H4 (cell line): ENCODE data around the gene SLC16A11. TPM values are rescaled to one million over a fixed set of nuclear protein-coding genes. Genes with fewer than 3 reads are reported as not detected.
"Not testable (repeated sequence)": the region's sequence is repeated elsewhere in the genome, so short reads cannot be mapped to it uniquely, and the experiment has no call there.

Source experiments
- DNase-seq: peaks from one replicate; pipeline ENCODE4 v3.0.0-alpha.2; 2015; ENCODE audit warnings: low spot score
- total RNA-seq: library from RNA; depleted of rRNA; stranded (reverse); fragments of >200 nt; shearing (Covaris generic); gene quantifications from 2 replicates; pipeline ENCODE4 v1.2.3, GENCODE V29; 2014

Gene SLC16A11
- total RNA-seq, 1 experiment from 2014 or later, result not detected

GRCh38 chr17:7058831-7059447 lies 15.0 kb upstream of the SLC16A11 start:
- DNase-seq, result no peak

- DNase-seq, result peak; percentile 80
Measured at GRCh38 chr17:7056386-7056785, 12.5 kb upstream of the SLC16A11 start.

- not testable (repeated sequence) for DNase-seq
Measured at GRCh38 chr17:7050583-7050982, 6.7 kb upstream of the SLC16A11 start.

- peak; percentile 53 for DNase-seq
Measured at GRCh38 chr17:7048968-7049367, 5.1 kb upstream of the SLC16A11 start.

GRCh38 chr17:7047566-7047965 lies 3.7 kb upstream of the SLC16A11 start:
- DNase-seq, result no peak

GRCh38 chr17:7046725-7047397 lies 3.0 kb upstream of the SLC16A11 start:
- DNase-seq, result not testable (repeated sequence)

GRCh38 chr17:7046127-7046724 lies 2.3 kb upstream of the SLC16A11 start:
- DNase-seq, result no peak

GRCh38 chr17:7045492-7046126 lies 1.7 kb upstream of the SLC16A11 start:
- DNase-seq, result peak; percentile 61

GRCh38 chr17:7043182-7043496 lies 753 bp downstream of the SLC16A11 start:
- DNase-seq, result no peak

GRCh38 chr17:7042501-7043181 lies 1.3 kb downstream of the SLC16A11 start:
- DNase-seq, result no peak

GRCh38 chr17:7041607-7042500 lies 2.0 kb downstream of the SLC16A11 start:
- no peak for DNase-seq

GRCh38 chr17:7039832-7040231 lies 4.1 kb downstream of the SLC16A11 start:
- no peak for DNase-seq

- DNase-seq, result no peak
Measured at GRCh38 chr17:7038025-7038862, 5.6 kb downstream of the SLC16A11 start.

GRCh38 chr17:7035591-7036368 lies 8.1 kb downstream of the SLC16A11 start, which contains the start of gene SLC16A13:
TSS of gene SLC16A13 (plus strand) at chr17:7036015. CDS start at chr17:7036383, 368 bp downstream.
- peak; percentile 95 for DNase-seq

- DNase-seq, result no peak
Measured at GRCh38 chr17:7034955-7035590, 8.8 kb downstream of the SLC16A11 start.

GRCh38 chr17:7029659-7030058 lies 14.2 kb downstream of the SLC16A11 start:
- DNase-seq, result no peak

- DNase-seq, result no peak
Measured at GRCh38 chr17:7029096-7029495, 14.8 kb downstream of the SLC16A11 start.

GRCh38 chr17:7027335-7027734 lies 16.6 kb downstream of the SLC16A11 start:
- no peak for DNase-seq
